Activated gamma-delta T cell treated with anti-CD3 and anti-CD28 coated beads, Interleukin-2, amount 50 U/mL, for 16 hours (primary cell): Measurements from ENCODE around the gene BPIFA2.

Experiments
- DNase-seq: peaks from one replicate; pipeline ENCODE4 v3.0.0-alpha.2; 2020; ENCODE audit warnings: low read depth

The BPIFA2 gene

GRCh38 chr20:33199026-33199425 lies 31.1 kb downstream of the BPIFA2 start:
- no peak for DNase-seq

- DNase-seq: no peak
These were observed 34.5 kb downstream of the BPIFA2 start for GRCh38 chr20:33202451-33202850.

- no peak for DNase-seq
These were observed 35.5 kb downstream of the BPIFA2 start for GRCh38 chr20:33203444-33203843.

- peak; percentile 5 for DNase-seq
These were observed 41.8 kb downstream of the BPIFA2 start for GRCh38 chr20:33209789-33210188.

- DNase-seq: no peak
These were observed 42.4 kb downstream of the BPIFA2 start for GRCh38 chr20:33210371-33210770.

GRCh38 chr20:33211817-33212424 lies 44.0 kb downstream of the BPIFA2 start:
- no peak for DNase-seq

GRCh38 chr20:33217052-33217451 lies 49.1 kb downstream of the BPIFA2 start, which contains the start of gene BPIFA3:
BPIFA3 (plus strand) TSS chr20:33217352; CDS start chr20:33217537, 185 bp downstream.
- DNase-seq: no peak

GRCh38 chr20:33224399-33224798 lies 56.4 kb downstream of the BPIFA2 start:
- DNase-seq: no peak

GRCh38 chr20:33229843-33230242 lies 61.9 kb downstream of the BPIFA2 start:
- DNase-seq: no peak
